Natural killer cell treated with Interleukin-12 subunit alpha and Interleukin-12 subunit beta and Interleukin-15 and Interleukin-18, amount 100 ng/mL, for 72 hours (primary cell): ENCODE results near the gene TAGAP. TPM values are rescaled to one million over a fixed set of nuclear protein-coding genes. Genes with fewer than 3 reads are reported as not detected.
A peak's percentile ranks its signal among the peaks of the same experiment; 100 is the strongest.

Source experiments
- ATAC-seq, 2 donors: fragments of 150-1000 bp; cut with Tn5 transposase in 1 of 2; sonication (Bioruptor Pico), chemical (Tn5 transposase) in 1 of 2; 2 replicates each; pipeline ENCODE4 v1.10.0; 2021
- DNase-seq: peaks from one replicate; pipeline ENCODE4 v3.0.0; 2022; ENCODE audit warnings: low spot score
- H3K27ac Mint-ChIP-seq, 2 donors: 1 replicate in 1 of 2; 2 replicates in 1 of 2; pipeline ENCODE4 v1.8.0; 2022; ENCODE audit warnings: mixed read lengths in 2 of 2, mild to moderate bottlenecking in 1 of 2, moderate library complexity in 1 of 2
- H3K27me3 Mint-ChIP-seq, 2 donors: 1 replicate in 1 of 2; 2 replicates in 1 of 2; pipeline ENCODE4 v1.8.0; 2022; ENCODE audit warnings: mixed read lengths in 2 of 2
- H3K36me3 Mint-ChIP-seq: one replicate; pipeline ENCODE4 v1.8.0; 2022; ENCODE audit warnings: mixed read lengths
- H3K4me1 Mint-ChIP-seq, 2 donors: 1 replicate in 1 of 2; 2 replicates in 1 of 2; pipeline ENCODE4 v1.8.0; 2022; ENCODE audit warnings: low read depth in 2 of 2, mixed read lengths in 2 of 2, mild to moderate bottlenecking in 1 of 2
- H3K4me3 Mint-ChIP-seq: one replicate; pipeline ENCODE4 v1.8.0; 2022; ENCODE audit warnings: mixed read lengths
- H3K9me3 Mint-ChIP-seq: 2 replicates; pipeline ENCODE4 v1.8.0; 2022; ENCODE audit warnings: mixed read lengths
- total RNA-seq, 2 donors: library from RNA; stranded (reverse); gene quantifications; one replicate each; pipeline ENCODE4 v1.2.3, GENCODE V29; 2022

TAGAP gene
- total RNA-seq, 2 donors from 2014 or later = 39.6 to 46.8 TPM

DNA sequence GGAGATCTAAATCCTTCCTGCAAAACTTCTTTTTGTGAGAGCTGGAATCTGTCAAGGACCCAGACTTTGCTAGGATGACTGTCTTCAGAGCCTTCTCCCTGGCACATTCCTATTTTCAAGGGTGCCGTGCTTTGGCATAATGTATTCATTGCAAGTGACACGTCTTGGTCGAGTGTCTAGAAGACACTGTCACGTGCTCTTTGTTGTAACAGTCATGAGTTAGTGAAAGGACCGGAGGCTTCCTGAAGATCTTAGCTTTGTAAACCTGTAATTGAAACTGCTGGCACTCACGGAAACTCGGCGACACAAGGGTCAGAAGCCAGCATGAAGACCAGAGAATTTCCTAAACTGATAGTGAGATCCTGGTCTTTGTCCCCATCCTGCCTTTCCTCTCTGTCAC lies 19.7 kb upstream of the TAGAP start:
- DNase-seq (no peak), ATAC-seq (no peak)
- Mint-ChIP-seq H3K9me3 (no peaks in the 10 kb centered on the region), H3K27ac (peak overlapping the region; percentile 98 to 99), H3K4me1 (peaks cover 78 to 80% of the 10 kb centered on the region in 2 donors), H3K36me3 (no peaks in the 10 kb centered on the region), H3K4me3 (peak overlapping the region; percentile 88), H3K27me3 (no peaks in the 10 kb centered on the region)

DNA sequence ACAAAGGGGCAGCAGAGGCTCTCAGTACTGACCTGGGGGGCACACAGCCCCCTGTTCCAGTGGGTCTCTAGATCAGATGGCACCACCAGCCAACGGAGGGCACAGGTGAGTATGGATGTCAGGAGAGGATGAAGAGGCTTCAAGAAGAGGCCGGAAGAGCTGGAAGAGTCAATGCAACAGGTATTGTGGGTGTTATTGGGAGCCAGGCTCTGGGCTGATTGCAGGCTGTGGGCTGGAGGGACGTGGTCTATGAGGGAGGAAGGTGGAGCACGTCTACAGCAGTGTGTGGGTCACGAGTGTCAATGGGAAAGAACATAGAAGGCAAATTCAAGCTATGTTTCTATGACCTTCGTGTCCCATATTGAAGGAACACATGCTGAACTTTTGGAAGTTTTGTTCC lies 18.8 kb upstream of the TAGAP start:
- ATAC-seq (no peak), DNase-seq (no peak)
- Mint-ChIP-seq H3K9me3 (no peaks in the 10 kb centered on the region), H3K4me3 (peak overlapping the region; percentile 88), H3K27me3 (no peaks in the 10 kb centered on the region), H3K27ac (peak overlapping the region; percentile 98 to 99), H3K4me1 (peaks cover 79 to 90% of the 10 kb centered on the region in 2 donors), H3K36me3 (no peaks in the 10 kb centered on the region)

DNA sequence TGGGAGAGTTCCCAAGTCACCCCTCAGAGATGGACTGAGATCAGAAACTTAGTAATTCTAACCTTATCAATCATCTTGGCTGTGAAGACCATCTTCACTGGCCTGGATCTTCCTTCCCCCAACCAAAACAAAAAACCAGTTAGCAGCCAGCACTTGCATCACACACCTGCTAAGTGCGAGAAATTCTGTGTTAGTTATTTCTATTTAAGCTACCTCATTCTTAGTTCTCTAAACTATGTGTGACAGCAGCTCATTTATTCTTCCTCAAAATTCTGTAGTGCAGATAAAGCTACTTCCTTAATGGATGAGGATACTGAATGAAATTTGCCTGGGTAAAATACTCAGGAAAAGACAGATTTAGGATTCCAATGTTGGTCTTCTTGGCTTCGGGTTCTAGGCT lies 18.2 kb upstream of the TAGAP start:
- peak in 1 of 2 donors; percentile 29 for ATAC-seq
- no peak for DNase-seq
- H3K9me3 Mint-ChIP-seq = no peaks in the 10 kb centered on the region
- H3K36me3 Mint-ChIP-seq = no peaks in the 10 kb centered on the region
- peak overlapping the region; percentile 98 to 99 for H3K27ac Mint-ChIP-seq
- H3K27me3 Mint-ChIP-seq = no peaks in the 10 kb centered on the region
- peaks cover 79 to 93% of the 10 kb centered on the region in 2 donors for H3K4me1 Mint-ChIP-seq
- peak overlapping the region; percentile 88 for H3K4me3 Mint-ChIP-seq

DNA sequence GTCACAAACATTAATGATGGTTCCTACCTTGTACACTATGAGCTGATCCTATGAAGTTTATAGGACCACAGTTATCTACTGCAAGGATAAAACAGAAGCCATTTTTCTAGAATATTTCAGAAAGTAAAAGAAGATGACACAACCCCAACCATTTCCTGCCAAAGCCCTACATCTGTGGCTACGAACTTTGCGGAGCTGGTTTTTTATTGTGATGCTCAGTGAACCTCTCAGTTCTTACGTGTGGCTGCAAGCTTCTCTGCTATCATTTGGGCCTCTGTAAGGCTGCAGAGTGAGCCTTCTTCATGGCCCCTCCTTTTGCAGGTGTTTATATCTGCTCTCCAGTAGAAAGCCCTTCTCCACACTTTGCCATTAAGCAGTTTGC lies 17.8 kb upstream of the TAGAP start:
- Mint-ChIP-seq H3K27ac (peak overlapping the region; percentile 98 to 99), H3K9me3 (no peaks in the 10 kb centered on the region), H3K4me1 (peaks cover 79 to 94% of the 10 kb centered on the region in 2 donors), H3K4me3 (peak overlapping the region; percentile 88), H3K27me3 (no peaks in the 10 kb centered on the region), H3K36me3 (no peaks in the 10 kb centered on the region)
- ATAC-seq (peak; percentile 85), DNase-seq (peak; percentile 80)

DNA sequence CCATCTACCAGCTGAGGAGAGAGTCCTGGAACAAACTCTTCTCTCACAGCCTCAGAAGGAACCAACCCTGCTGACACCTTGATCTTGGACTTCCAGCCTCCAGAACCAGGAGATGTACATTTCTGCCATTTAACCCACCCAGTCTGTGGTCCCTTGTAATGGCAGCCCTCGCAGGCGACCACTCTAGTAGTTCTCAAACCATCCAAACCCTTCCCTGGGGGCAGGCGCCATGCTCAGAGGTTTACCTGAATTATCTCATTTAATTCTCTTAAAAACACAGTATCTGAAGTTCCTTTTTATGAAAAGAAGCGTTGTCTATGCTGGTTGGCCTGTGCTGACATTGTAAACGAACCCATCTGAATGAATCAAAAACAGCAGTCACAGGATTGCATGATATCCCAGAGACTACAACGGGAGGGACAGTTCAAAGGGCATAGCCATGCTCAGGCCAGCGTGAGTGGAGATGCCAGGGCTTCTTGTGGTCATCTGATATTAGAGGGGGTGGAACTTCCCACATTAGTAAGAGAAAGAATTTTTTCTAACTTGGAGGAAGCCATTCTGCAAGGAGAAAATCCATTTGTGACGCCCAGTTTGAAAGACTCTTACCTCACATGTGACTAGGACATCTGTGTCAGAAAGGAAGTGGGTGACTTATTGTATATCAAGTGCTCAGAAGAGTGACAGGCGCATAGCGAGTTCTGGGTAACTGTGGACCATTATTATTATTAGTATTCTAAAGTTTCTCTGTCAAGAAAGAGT lies 17.2 kb upstream of the TAGAP start:
- DNase-seq (peak; percentile 68), ATAC-seq (peak; percentile 86)
- peak overlapping the region; percentile 88 for H3K4me3 Mint-ChIP-seq
- no peaks in the 10 kb centered on the region for H3K9me3 Mint-ChIP-seq
- peaks cover 81 to 94% of the 10 kb centered on the region in 2 donors for H3K4me1 Mint-ChIP-seq
- peak overlapping the region; percentile 98 to 99 for H3K27ac Mint-ChIP-seq
- H3K36me3 Mint-ChIP-seq = no peaks in the 10 kb centered on the region
- no peaks in the 10 kb centered on the region for H3K27me3 Mint-ChIP-seq

DNA sequence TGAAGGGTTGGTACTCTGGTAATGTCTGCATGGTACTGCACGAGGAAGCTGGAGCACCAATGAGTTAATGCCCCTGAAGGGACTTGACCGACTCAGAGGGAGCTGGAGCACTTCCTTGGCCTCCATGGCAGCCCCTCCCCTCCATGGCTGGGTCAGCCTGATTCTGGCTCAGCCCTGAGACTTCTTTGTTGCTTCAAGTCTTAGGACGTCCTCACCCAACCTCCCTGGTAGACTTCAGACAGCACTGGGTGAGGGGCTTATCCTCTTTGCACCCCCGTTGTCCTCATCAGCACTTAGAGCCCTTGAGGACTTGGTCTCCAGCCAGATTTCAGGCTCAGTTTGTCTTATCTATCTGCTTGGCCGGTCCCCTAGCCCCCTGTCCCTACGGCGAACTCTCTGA lies 16.4 kb upstream of the TAGAP start:
- H3K27me3 Mint-ChIP-seq = no peaks in the 10 kb centered on the region
- DNase-seq = no peak
- H3K4me3 Mint-ChIP-seq = peak overlapping the region; percentile 88
- peak overlapping the region; percentile 98 to 99 for H3K27ac Mint-ChIP-seq
- no peak for ATAC-seq
- peaks cover 86 to 97% of the 10 kb centered on the region in 2 donors for H3K4me1 Mint-ChIP-seq
- H3K36me3 Mint-ChIP-seq = no peaks in the 10 kb centered on the region
- no peaks in the 10 kb centered on the region for H3K9me3 Mint-ChIP-seq

DNA sequence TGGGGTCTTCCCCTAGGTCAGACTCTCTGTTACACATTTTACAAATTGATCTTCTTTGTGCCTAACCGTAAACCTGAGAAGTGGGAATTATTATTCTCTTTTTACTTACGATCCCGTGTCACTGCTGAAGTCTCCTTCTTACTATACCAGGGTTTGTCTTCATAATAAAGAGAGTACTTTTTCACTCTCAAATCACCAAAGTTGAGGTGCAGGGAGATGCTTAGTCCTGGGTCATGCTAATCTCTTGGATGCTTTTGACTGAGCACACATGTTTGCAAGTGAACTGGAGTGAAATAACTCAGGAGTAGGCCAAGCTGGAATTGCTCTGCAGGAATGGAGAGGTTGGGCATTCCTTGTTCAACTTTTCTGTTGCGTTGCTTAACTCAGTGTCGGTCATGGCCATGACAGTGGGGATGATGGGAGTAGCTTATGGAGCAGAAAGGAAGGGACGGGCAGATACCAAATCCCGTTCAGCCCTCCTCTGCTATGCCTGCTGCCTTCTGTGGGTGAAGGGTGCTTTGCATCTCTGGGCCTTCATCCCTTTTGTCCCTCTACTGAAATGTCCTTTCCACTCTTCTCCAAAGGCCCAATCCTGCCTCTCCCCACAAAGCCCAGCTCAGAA lies 15.2 kb upstream of the TAGAP start:
- Mint-ChIP-seq H3K36me3 (no peaks in the 10 kb centered on the region), H3K9me3 (no peaks in the 10 kb centered on the region), H3K4me1 (peaks cover 88 to 97% of the 10 kb centered on the region in 2 donors), H3K27ac (peak overlapping the region; percentile 98 to 99), H3K27me3 (no peaks in the 10 kb centered on the region), H3K4me3 (peak overlapping the region; percentile 65)
- ATAC-seq = no peak
- DNase-seq = no peak

DNA sequence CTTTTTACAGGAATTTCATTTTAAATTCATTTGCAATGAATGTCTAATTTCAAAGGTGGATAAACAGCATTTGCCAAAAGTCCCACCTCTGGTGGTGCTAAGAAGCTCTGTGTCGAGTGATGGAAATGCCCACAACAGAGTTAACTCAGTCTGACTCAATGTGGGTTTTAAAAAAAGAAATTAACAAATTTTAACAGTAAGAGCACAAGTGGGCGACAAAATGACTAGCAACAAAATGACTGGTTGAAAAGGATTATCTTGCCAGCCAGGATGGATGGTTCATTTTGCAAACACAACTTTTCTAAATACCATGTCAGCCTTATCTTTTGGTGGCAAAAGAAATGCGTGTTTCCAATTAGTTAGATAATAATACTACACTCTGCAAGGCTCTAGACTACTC lies 14.3 kb upstream of the TAGAP start:
- Mint-ChIP-seq H3K36me3 (no peaks in the 10 kb centered on the region), H3K4me3 (peak overlapping the region; percentile 65), H3K4me1 (peaks cover 86 to 97% of the 10 kb centered on the region in 2 donors), H3K27me3 (no peaks in the 10 kb centered on the region), H3K9me3 (no peaks in the 10 kb centered on the region), H3K27ac (peak overlapping the region; percentile 98 to 99)
- peak; percentile 74 to 82 for ATAC-seq
- DNase-seq = peak; percentile 81

DNA sequence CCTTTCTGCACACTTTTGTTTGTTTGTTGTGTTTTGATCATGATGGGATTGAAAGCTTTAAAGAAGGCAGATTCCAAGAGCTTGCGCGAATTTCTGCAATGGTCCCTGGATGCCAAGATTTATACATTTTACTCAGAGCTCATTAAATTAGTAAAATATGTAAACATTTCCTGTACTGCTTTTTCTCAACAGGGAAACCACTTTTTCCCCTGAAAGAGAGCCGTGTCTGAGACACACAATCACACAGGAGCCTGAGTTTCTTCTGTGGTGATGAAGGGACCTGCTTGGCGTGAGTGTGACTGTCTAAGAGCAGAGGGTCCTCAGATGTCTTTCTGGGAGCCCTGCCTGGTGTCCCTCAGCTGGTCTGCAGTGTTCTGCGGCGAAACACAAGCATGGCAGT lies 12.1 kb upstream of the TAGAP start:
- ATAC-seq = peak in 1 of 2 donors; percentile 52
- Mint-ChIP-seq H3K36me3 (no peaks in the 10 kb centered on the region), H3K27ac (peak overlapping the region; percentile 98 to 99)

DNA sequence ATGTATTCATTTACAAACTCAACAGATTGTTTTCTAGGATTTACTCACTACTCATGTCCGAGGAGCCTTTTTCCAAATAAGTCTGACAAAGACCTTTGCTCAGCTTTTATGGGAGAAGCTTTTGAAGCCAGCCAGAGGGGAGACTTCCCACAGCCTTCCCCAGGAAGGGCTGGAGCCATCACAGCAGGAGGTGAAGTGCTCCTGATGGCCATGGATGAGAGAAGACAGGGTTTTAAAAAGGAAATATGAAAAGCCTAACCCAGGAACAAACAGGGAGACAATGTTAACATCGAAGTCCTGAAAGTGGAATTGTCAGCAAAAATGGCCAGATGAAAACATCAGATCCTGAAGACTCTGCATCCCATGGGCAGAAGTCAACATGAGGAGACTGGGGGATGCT lies 11.6 kb upstream of the TAGAP start:
- peaks cover 73 to 86% of the 10 kb centered on the region in 2 donors for H3K4me1 Mint-ChIP-seq
- ATAC-seq (no peak), DNase-seq (no peak)
- H3K36me3 Mint-ChIP-seq = no peaks in the 10 kb centered on the region
- peak overlapping the region; percentile 98 to 99 for H3K27ac Mint-ChIP-seq
- no peaks in the 10 kb centered on the region for H3K27me3 Mint-ChIP-seq
- H3K4me3 Mint-ChIP-seq = peak overlapping the region; percentile 65
- H3K9me3 Mint-ChIP-seq = no peaks in the 10 kb centered on the region

More for the DNA sequence above, 12.1 kb upstream of the TAGAP start:
- DNase-seq = no peak
- Mint-ChIP-seq H3K4me3 (peak overlapping the region; percentile 65), H3K4me1 (peaks cover 78 to 90% of the 10 kb centered on the region in 2 donors), H3K27me3 (no peaks in the 10 kb centered on the region), H3K9me3 (no peaks in the 10 kb centered on the region)

DNA sequence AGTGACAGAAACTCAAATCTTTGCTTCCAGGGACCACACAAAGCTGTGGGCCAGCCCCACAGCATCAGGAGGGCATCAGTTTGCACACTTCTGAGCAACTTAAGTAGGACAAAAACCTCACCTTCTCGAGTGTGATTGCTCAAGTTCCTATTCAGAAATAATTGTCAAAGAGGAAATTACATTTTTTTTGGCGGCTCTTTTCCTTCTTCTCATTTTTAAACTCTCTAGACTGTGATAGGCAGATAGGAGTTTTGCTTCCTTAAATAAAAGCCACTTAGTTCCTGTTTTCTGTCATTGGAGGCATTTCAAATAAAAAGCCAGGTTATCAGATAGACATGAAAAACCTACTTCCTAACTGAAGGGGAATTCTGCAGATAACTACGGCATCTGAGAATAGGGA lies 11.2 kb upstream of the TAGAP start:
- H3K4me3 Mint-ChIP-seq = peak overlapping the region; percentile 65
- ATAC-seq (peak; percentile 44 to 48), DNase-seq (no peak)
- H3K4me1 Mint-ChIP-seq = peaks cover 69 to 81% of the 10 kb centered on the region in 2 donors
- H3K9me3 Mint-ChIP-seq = no peaks in the 10 kb centered on the region
- no peaks in the 10 kb centered on the region for H3K36me3 Mint-ChIP-seq
- H3K27me3 Mint-ChIP-seq = no peaks in the 10 kb centered on the region
- H3K27ac Mint-ChIP-seq = peak overlapping the region; percentile 98 to 99

DNA sequence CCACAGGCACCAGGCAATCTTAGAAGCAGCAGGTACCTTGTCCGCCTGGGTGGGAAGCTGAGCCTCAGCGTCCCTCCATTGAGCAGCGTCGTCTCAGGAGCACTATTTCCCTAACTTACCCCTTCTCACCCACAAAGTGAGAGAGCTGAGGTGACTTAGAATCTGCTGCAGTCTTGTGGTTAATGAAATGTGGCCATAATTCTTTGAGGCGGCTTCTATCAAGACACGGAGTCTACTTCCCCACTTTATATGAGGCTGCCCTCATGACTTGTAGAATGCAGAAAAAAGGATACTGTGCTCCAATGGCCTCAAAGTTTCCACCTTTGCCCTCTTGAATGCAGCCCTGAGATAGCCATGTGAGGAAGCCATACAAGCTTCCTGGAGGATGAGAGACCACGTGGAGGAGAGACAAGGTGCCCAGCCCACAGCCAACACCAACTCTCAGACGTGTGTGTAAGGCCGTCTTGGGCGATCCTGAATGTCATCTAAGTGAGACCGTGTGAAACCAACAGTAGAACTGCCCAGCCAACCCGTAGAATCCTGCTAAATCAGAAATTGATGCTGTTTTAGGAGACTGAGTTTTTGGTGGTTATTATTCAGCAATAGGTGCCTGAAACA lies 9.1 kb upstream of the TAGAP start:
- Mint-ChIP-seq H3K27ac (peak overlapping the region; percentile 98 to 99), H3K9me3 (no peaks in the 10 kb centered on the region), H3K36me3 (no peaks in the 10 kb centered on the region), H3K4me1 (peaks cover 50 to 60% of the 10 kb centered on the region in 2 donors), H3K27me3 (no peaks in the 10 kb centered on the region), H3K4me3 (peak overlapping the region; percentile 72)
- peak; percentile 78 to 79 for ATAC-seq
- peak; percentile 68 for DNase-seq

DNA sequence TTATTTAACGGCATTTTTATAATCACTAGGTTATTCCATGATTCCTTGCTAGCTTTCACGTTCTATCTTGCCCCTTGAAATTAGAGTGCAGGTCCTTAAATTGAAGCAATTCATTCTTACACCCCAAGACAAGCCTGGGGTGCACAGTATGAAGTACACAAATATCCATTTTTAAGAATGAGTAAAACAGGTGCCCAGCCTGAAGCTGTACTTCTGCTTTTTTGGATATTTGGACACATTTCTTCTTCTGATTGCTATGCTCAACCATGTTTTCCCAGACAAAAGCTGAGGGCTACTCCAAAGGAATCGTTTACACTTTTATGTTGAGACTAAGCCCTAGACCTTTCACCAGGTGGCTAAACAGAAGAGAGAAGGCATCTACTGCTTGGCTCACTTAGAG lies 7.9 kb upstream of the TAGAP start:
- DNase-seq (no peak), ATAC-seq (no peak)
- no peaks in the 10 kb centered on the region for H3K36me3 Mint-ChIP-seq
- H3K27me3 Mint-ChIP-seq = no peaks in the 10 kb centered on the region
- H3K4me3 Mint-ChIP-seq = peak overlapping the region; percentile 72
- H3K27ac Mint-ChIP-seq = peak overlapping the region; percentile 98 to 99
- peaks cover 44 to 55% of the 10 kb centered on the region in 2 donors for H3K4me1 Mint-ChIP-seq
- no peaks in the 10 kb centered on the region for H3K9me3 Mint-ChIP-seq
